Neural progenitor cell (in vitro differentiated cells): Measurements from ENCODE around the gene MAGI3. TPM values are rescaled to one million over a fixed set of nuclear protein-coding genes. Genes with fewer than 3 reads are reported as not detected.

Source experiments
- DNase-seq: peaks from one replicate; pipeline ENCODE4 v3.0.0-alpha.2; 2016; ENCODE audit warnings: low spot score
- H2AFZ ChIP-seq: fragments of 200-600 bp; sonication (generic); replicated peaks from 2 replicates; pipeline ENCODE4 v1.6.1; 2016; ENCODE audit warnings: antibody characterized with exemption
- H3F3A ChIP-seq: fragments of 200-600 bp; sonication (generic); 2 replicates; pipeline ENCODE4 v1.6.1; 2016; ENCODE audit warnings: antibody characterized with exemption, low read depth
- H3K27ac ChIP-seq: fragments of 200-600 bp; sonication (generic); 2 replicates; pipeline ENCODE4 v1.5.1; 2016; ENCODE audit warnings: mild to moderate bottlenecking
- H3K27me3 ChIP-seq: fragments of 200-600 bp; sonication (generic); 2 replicates; pipeline ENCODE4 v1.6.1; 2016; ENCODE audit warnings: mild to moderate bottlenecking, moderate library complexity
- H3K36me3 ChIP-seq: fragments of 200-600 bp; sonication (generic); 2 replicates; pipeline ENCODE4 v1.5.1; 2016
- H3K4me1 ChIP-seq: fragments of 200-600 bp; sonication (generic); 2 replicates; pipeline ENCODE4 v1.6.1; 2016; ENCODE audit warnings: mixed run types
- H3K4me2 ChIP-seq: fragments of 200-600 bp; sonication (generic); 2 replicates; pipeline ENCODE4 v1.6.1; 2016
- H3K4me3 ChIP-seq: fragments of 200-600 bp; sonication (generic); 2 replicates; pipeline ENCODE4 v1.5.1; 2016
- H3K79me2 ChIP-seq: fragments of 200-600 bp; sonication (generic); 2 replicates; pipeline ENCODE4 v1.6.1; 2016; ENCODE audit warnings: low read depth
- H3K9ac ChIP-seq: fragments of 200-600 bp; sonication (generic); 2 replicates; pipeline ENCODE4 v1.6.1; 2016
- H3K9me3 ChIP-seq: fragments of 200-600 bp; sonication (generic); 2 replicates; pipeline ENCODE4 v1.5.1; 2016; ENCODE audit warnings: low read depth
- H4K20me1 ChIP-seq: fragments of 200-600 bp; sonication (generic); 2 replicates; pipeline ENCODE4 v1.6.1; 2016; ENCODE audit warnings: low read depth
- H3K27ac Mint-ChIP-seq: 3 replicates; pipeline ENCODE4 v1.8.0; 2021; ENCODE audit warnings: mixed read lengths
- H3K27me3 Mint-ChIP-seq: 2 replicates; pipeline ENCODE4 v1.8.0; 2022; ENCODE audit warnings: low read depth, mild to moderate bottlenecking, inconsistent platforms, moderate library complexity, mixed read lengths; ENCODE audit not compliant: insufficient read depth
- H3K36me3 Mint-ChIP-seq: 3 replicates; pipeline ENCODE4 v1.8.0; 2021; ENCODE audit warnings: mixed read lengths
- H3K4me1 Mint-ChIP-seq: 3 replicates; pipeline ENCODE4 v1.8.0; 2021; ENCODE audit warnings: mixed read lengths
- H3K4me3 Mint-ChIP-seq: 3 replicates; pipeline ENCODE4 v1.8.0; 2021; ENCODE audit warnings: mild to moderate bottlenecking, moderate library complexity, mixed read lengths
- H3K9me3 Mint-ChIP-seq: 3 replicates; pipeline ENCODE4 v1.8.0; 2020; ENCODE audit warnings: mixed read lengths
- CTCF ChIP-seq: fragments of 200-600 bp; sonication (generic); IDR thresholded peaks from 2 replicates; pipeline ENCODE4 v1.5.1; 2017; ENCODE audit warnings: antibody characterized with exemption, mild to moderate bottlenecking
- EZH2 ChIP-seq: fragments of 200-600 bp; sonication (generic); IDR thresholded peaks from 2 replicates; pipeline ENCODE4 v1.6.1; 2017; ENCODE audit warnings: antibody characterized with exemption, mild to moderate bottlenecking, moderate library complexity
- EZH2phosphoT487 ChIP-seq: fragments of 200-600 bp; sonication (generic); IDR thresholded peaks from 2 replicates; pipeline ENCODE4 v1.6.1; 2017; ENCODE audit warnings: antibody characterized with exemption
- total RNA-seq: library from RNA; depleted of rRNA; stranded (reverse); fragments of >200 nt; gene quantifications from 2 replicates; pipeline ENCODE4 v1.2.3, GENCODE V29; 2015; ENCODE audit warnings: low replicate concordance

The MAGI3 gene
- total RNA-seq, 1 donor from 2014 or later, result 26.9 TPM

GRCh38 chr1:113416496-113416895 lies 26.2 kb downstream of the MAGI3 start:
- Histone ChIP-seq H3K36me3 (no peaks in the 10 kb centered on the region), H2AFZ (no peak overlapping the region), H3K4me2 (no peak overlapping the region), H3K79me2 (peaks cover 52% of the 10 kb centered on the region), H3K27me3 (no peaks in the 10 kb centered on the region), H4K20me1 (no peaks in the 10 kb centered on the region), H3K9ac (no peak overlapping the region), H3K4me1 (no peaks in the 10 kb centered on the region), H3K4me3 (no peak overlapping the region), H3F3A (peaks cover 21% of the 10 kb centered on the region), H3K27ac (no peak overlapping the region), H3K9me3 (no peaks in the 10 kb centered on the region)
- Mint-ChIP-seq H3K4me3 (no peak overlapping the region), H3K9me3 (peaks cover 12% of the 10 kb centered on the region), H3K4me1 (no peaks in the 10 kb centered on the region), H3K27ac (no peak overlapping the region), H3K27me3 (peaks cover 2% of the 10 kb centered on the region), H3K36me3 (peaks cover 6% of the 10 kb centered on the region)
- DNase-seq, result no peak
- TF ChIP-seq EZH2phosphoT487 (no peak), EZH2 (no peak), CTCF (no peak)

DNA sequence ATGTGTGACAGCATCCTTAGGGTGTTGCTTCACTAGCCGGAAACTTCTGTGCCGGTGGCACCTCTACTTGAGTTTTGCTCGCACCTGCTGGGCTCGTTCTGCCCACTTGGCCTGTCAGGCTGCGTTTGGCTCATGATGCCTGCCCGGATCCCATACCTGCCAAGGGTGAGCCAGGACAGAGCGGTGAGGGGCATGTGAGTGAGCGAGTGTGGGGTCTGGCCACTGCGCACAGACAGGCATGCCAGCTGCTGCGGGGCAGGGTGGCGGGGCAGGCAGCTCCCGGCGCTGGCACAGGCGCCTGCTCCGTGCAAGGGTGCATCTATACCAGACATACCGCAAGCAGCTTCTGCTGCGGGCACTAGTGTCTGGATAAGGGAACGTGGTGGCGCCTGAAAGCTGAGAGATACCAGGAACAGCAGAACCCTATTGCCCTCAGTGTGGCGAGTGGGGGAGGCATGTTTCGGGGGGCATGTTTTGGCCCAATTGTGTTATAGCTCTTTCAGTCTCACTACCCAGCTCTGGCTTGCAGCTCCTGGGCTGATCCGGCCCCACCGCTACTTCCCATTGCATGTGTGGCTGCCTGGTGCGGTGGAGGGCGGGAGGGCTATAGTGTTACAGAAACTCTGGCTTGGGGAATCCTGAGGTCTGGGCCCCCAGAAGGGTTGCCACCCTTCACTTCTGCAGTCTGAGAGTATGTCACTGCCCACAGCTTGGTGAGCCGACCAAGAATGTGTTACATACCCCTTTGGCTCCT lies 32.2 kb downstream of the MAGI3 start:
- peaks cover 29% of the 10 kb centered on the region for H3K79me2 ChIP-seq

GRCh38 chr1:113423826-113424225 lies 33.5 kb downstream of the MAGI3 start:
- Histone ChIP-seq H3K9ac (no peak overlapping the region), H3K4me3 (no peak overlapping the region), H3K9me3 (no peaks in the 10 kb centered on the region), H2AFZ (no peak overlapping the region), H3K79me2 (peaks cover 22% of the 10 kb centered on the region), H3K27me3 (no peaks in the 10 kb centered on the region), H3K36me3 (no peaks in the 10 kb centered on the region), H4K20me1 (no peaks in the 10 kb centered on the region), H3K4me1 (no peaks in the 10 kb centered on the region), H3K27ac (no peak overlapping the region), H3K4me2 (no peak overlapping the region), H3F3A (no peaks in the 10 kb centered on the region)
- TF ChIP-seq EZH2phosphoT487, result no peak
- TF ChIP-seq EZH2, result no peak
- TF ChIP-seq CTCF, result no peak
- no peak overlapping the region for H3K4me3 Mint-ChIP-seq
- H3K27me3 Mint-ChIP-seq, result peaks cover 6% of the 10 kb centered on the region
- H3K9me3 Mint-ChIP-seq, result peaks cover 18% of the 10 kb centered on the region
- H3K4me1 Mint-ChIP-seq, result no peaks in the 10 kb centered on the region
- peaks cover 13% of the 10 kb centered on the region for H3K36me3 Mint-ChIP-seq
- DNase-seq, result no peak
- no peak overlapping the region for H3K27ac Mint-ChIP-seq

More for the DNA sequence above, 32.2 kb downstream of the MAGI3 start:
- Histone ChIP-seq H3K9me3 (no peaks in the 10 kb centered on the region), H3K4me3 (no peak overlapping the region), H3K36me3 (no peaks in the 10 kb centered on the region), H3F3A (no peaks in the 10 kb centered on the region), H2AFZ (no peak overlapping the region), H3K4me1 (no peaks in the 10 kb centered on the region), H4K20me1 (no peaks in the 10 kb centered on the region), H3K27me3 (no peaks in the 10 kb centered on the region), H3K27ac (no peak overlapping the region), H3K4me2 (no peak overlapping the region), H3K9ac (no peak overlapping the region)
- TF ChIP-seq EZH2, result no peak
- no peak for TF ChIP-seq CTCF
- no peak for TF ChIP-seq EZH2phosphoT487
- Mint-ChIP-seq H3K9me3 (peaks cover 18% of the 10 kb centered on the region), H3K27ac (no peak overlapping the region), H3K4me3 (no peak overlapping the region), H3K27me3 (peaks cover 6% of the 10 kb centered on the region), H3K4me1 (no peaks in the 10 kb centered on the region), H3K36me3 (peaks cover 13% of the 10 kb centered on the region)
- no peak for DNase-seq
